Measurements from ENCODE around the gene PEX10.

Gene PEX10

DNA sequence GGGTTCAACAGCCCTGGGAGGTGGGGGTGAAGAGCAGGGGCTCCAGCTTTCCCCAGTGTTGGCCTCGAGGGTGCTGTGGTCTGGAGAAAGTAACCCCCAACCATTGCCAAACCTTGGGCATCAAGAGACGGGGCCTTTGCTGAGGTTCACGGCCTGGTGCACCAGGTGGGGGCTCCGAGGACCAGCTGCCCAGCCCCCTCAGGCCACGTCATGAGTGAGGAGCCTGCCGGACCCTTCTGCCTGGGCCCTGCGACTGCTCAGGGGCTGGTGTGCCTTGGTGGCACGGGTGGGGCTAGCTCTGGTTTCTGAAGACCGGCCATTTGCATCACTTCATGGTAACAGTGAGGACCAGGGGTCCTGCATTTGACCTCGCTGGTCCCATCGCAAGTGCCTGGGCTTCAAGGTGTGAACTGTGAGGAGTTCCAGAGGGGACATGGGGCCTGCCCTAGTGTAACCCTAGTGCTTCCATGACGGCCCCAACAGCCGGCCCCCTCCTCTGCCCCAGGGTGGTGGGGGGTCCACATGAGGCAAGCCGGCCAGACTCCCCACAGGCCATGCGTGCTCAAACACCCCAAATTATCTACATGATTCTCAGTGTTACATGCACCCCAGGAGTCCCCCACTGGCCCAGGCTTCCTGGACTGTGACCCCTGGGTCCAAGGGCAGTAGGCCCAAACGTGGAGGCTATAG is 34.5 kb downstream of the PEX10 start:
- TF ChIP-seq, protein P1, sequence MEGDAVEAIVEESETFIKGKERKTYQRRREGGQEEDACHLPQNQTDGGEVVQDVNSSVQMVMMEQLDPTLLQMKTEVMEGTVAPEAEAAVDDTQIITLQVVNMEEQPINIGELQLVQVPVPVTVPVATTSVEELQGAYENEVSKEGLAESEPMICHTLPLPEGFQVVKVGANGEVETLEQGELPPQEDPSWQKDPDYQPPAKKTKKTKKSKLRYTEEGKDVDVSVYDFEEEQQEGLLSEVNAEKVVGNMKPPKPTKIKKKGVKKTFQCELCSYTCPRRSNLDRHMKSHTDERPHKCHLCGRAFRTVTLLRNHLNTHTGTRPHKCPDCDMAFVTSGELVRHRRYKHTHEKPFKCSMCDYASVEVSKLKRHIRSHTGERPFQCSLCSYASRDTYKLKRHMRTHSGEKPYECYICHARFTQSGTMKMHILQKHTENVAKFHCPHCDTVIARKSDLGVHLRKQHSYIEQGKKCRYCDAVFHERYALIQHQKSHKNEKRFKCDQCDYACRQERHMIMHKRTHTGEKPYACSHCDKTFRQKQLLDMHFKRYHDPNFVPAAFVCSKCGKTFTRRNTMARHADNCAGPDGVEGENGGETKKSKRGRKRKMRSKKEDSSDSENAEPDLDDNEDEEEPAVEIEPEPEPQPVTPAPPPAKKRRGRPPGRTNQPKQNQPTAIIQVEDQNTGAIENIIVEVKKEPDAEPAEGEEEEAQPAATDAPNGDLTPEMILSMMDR (conservative IDR thresholded peaks at IDR 0.05; ENCODE audit: low read depth), result no peak
- DNase-seq (ENCODE audit: low spot score), result no peak
- CTCF ChIA-PET, result no interaction called here
- no peak overlapping the region for H3K27ac ChIP-seq
- POLR2A ChIA-PET (ENCODE audit: low non-redundant PET), result no interaction called here

DNA sequence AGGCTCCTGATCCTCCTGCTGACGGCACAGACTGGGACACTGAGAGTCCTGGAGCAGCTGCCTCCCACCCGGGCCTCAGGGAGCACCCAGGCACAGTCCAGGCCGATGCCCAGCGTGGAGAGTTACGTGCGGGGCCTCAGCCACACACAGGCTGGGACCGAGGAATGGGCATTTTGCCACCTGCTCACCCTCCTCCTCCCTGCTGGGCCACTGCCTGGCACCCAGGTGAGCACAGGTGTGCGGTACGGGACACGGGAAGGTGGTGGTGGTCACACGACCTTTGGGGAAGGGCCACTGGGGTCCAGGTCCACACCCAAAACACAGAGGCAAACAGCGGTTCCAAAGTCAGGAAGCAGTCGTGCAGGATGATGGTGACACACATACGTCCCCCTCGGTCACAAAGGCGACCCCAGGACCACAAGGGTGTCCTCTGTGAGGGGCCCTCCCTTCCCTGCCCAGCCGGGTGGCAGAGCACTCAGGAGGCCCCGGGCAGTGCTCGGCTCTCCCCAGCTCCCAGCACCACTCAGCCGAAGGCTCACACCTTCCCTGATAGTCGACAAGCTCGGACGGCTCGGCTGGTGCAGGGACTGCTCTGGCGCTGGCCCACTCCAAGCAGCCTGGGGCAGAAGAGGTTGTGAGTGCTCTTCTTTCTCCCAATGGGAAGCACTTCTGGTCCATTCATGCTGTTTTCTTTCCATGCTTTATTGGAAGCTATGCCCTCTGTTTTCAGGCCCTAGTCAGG is 35.3 kb downstream of the PEX10 start:
- no peak overlapping the region for H3K27ac ChIP-seq
- POLR2A ChIA-PET (ENCODE audit: low non-redundant PET), result no interaction called here
- CTCF ChIA-PET, result interaction anchor here (0.6 kb wide), 1 partner anchor 238 kb away, joined by 4 read pairs; no protein-coding TSS in a partner anchor
- no peak for DNase-seq (ENCODE audit: low spot score)
- TF ChIP-seq, protein P1 (conservative IDR thresholded peaks at IDR 0.05; ENCODE audit: low read depth), result no peak

DNA sequence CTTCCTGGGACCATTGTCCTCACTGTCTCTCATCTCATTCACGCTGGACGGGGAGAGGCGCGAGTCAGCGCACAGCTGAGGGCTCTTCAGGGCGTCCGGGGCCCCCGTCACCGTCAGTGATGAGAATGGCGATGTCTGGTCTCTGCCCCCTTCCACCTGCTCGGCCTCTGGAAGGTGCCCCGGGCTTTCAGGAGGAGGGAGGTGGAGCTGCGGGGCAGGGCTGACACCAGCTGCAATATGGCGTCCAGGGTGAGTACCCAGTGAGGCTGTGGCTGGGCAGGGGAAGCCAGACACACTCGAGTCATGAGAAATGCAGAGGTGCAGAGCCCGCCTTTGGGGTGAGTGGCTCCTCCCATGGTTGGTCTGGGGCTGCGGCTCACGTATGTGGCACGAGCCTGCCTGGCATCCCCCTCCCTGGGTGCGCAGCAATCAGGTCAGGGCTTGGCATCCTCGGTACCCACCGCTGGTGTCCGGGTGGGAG is 36.1 kb downstream of the PEX10 start:
- CTCF ChIA-PET, result interaction anchor here (1.3 kb wide), 1 partner anchor 181 kb away, joined by 4 read pairs; the partner anchor contains the start of gene FAAP20
- no peak overlapping the region for H3K27ac ChIP-seq
- DNase-seq (ENCODE audit: low spot score), result no peak
- TF ChIP-seq, protein P1 (conservative IDR thresholded peaks at IDR 0.05; ENCODE audit: low read depth), result no peak
- POLR2A ChIA-PET (ENCODE audit: low non-redundant PET), result no interaction called here

DNA sequence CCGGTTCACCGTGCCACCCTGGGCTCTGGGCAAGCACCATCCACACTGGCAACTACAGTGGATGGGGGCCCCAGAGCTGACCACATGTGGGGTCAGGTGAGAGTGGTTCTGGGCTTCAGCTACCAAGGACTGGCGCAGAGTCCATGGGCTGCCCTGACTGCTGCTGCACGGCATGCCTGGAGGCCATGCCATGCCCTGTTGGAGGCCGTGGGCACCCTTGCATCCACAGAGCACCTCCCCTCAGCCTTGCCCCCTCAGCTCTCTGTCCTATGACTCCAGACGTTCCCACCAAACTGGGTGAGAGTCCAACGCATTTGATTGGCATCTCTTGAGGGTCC is 36.5 kb downstream of the PEX10 start:
- no peak overlapping the region for H3K27ac ChIP-seq
- TF ChIP-seq, protein P1 (conservative IDR thresholded peaks at IDR 0.05; ENCODE audit: low read depth), result no peak
- CTCF ChIA-PET, result interaction anchor here (1.3 kb wide), 1 partner anchor 181 kb away, joined by 4 read pairs; the partner anchor contains the start of gene FAAP20
- no peak for DNase-seq (ENCODE audit: low spot score)
- POLR2A ChIA-PET (ENCODE audit: low non-redundant PET), result no interaction called here

DNA sequence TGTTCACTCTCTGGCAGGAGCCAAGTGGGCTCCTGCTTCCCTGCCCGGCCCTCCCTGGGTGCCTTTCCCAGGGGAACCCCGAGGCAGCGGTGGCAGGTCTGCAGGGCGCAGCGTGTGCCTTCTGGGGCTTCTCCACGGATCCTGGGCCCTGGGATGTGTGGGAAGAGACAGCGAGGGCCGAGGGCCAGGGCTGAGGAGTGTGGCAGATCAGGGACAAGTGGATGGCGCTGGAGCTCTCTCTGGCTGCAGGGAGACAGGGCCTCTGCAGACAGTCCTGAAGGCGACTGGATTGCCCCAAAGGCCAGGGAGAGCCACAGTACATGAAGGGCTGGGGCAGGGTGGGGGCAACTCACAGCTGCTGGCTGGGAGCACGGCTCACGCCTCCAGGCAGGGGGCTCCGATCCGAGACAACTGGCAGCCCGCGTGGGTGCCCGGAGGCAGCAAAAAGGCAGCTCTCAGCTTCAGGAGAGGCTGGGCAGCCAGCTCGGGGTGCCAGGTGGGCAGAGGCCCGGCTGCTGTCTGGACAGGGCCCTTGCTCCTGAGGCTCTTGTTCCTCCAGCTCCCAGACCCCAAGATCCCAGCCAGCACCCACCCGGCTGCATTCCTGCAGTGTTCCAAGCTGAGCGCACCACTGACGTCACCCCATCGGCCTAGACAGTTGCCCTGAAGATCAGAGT is 37.0 kb downstream of the PEX10 start:
- ChIA-PET CTCF (interaction anchor here (1.3 kb wide), 1 partner anchor 180 kb away, joined by 4 read pairs; the partner anchor contains the start of gene FAAP20), POLR2A (ENCODE audit: low non-redundant PET) (no interaction called here)
- no peak for DNase-seq (ENCODE audit: low spot score)
- TF ChIP-seq, protein P1 (conservative IDR thresholded peaks at IDR 0.05; ENCODE audit: low read depth), result no peak
- no peak overlapping the region for H3K27ac ChIP-seq
